Activated CD4-positive, alpha-beta T cell treated with anti-CD3 and anti-CD28 coated beads, Interleukin-2, amount 10 ng/mL, durations not matched to agents 24 days and 14 days (primary cell): Measurements from ENCODE around the gene FBXL17. TPM values are rescaled to one million over a fixed set of nuclear protein-coding genes. Genes with fewer than 3 reads are reported as not detected.

ENCODE experiments used
- DNase-seq: peaks from one replicate; pipeline ENCODE4 v3.0.0; 2022
- H3K27ac Mint-ChIP-seq: one replicate; pipeline ENCODE4 v1.8.0; 2022; ENCODE audit warnings: mild to moderate bottlenecking, mixed read lengths
- H3K27me3 Mint-ChIP-seq: one replicate; pipeline ENCODE4 v1.8.0; 2022; ENCODE audit warnings: mixed read lengths
- H3K36me3 Mint-ChIP-seq: one replicate; pipeline ENCODE4 v1.8.0; 2022; ENCODE audit warnings: low read depth, mild to moderate bottlenecking, mixed read lengths
- H3K4me1 Mint-ChIP-seq: one replicate; pipeline ENCODE4 v1.8.0; 2021; ENCODE audit warnings: mixed read lengths
- H3K4me3 Mint-ChIP-seq: one replicate; pipeline ENCODE4 v1.8.0; 2022; ENCODE audit warnings: mild to moderate bottlenecking, moderate library complexity, mixed read lengths
- H3K9me3 Mint-ChIP-seq: one replicate; pipeline ENCODE4 v1.8.0; 2021; ENCODE audit warnings: mixed read lengths
- intact Hi-C: fragments of 100-400 bp; cut with micrococcal nuclease; formaldehyde crosslinking; loops from one replicate; pipeline ENCODE4 v1.15.1; 2023
- total RNA-seq: library from RNA; stranded (reverse); gene quantifications from 2 replicates; pipeline ENCODE4 v1.2.3, GENCODE V29; 2022

FBXL17 gene
- total RNA-seq, 1 donor from 2014 or later = 7.5 TPM

DNA sequence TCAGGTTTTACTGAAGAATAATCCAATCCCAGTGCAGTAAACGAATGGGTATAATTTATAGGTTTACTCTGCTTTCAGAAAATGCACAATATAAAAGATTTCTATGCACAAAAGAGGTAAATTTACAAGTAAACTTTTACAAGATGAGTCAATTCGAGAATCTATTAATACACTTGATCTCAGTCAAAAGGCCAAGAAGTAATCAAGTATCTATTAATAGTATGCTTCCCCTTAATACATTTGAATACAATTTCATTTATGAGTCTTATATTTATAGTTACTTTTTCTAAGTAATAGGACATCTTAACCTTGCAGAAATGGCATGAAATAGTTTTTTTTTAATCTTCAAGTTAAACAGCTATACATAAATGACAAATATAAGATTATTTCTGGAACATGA, 355.9 kb downstream of the FBXL17 start:
- no peaks in the 10 kb centered on the region for H3K9me3 Mint-ChIP-seq
- no peak for DNase-seq
- no peaks in the 10 kb centered on the region for H3K4me1 Mint-ChIP-seq
- H3K36me3 Mint-ChIP-seq = no peaks in the 10 kb centered on the region
- intact Hi-C loops = no loop called here
- no peak overlapping the region for H3K27ac Mint-ChIP-seq
- H3K4me3 Mint-ChIP-seq = no peak overlapping the region
- no peaks in the 10 kb centered on the region for H3K27me3 Mint-ChIP-seq

DNA sequence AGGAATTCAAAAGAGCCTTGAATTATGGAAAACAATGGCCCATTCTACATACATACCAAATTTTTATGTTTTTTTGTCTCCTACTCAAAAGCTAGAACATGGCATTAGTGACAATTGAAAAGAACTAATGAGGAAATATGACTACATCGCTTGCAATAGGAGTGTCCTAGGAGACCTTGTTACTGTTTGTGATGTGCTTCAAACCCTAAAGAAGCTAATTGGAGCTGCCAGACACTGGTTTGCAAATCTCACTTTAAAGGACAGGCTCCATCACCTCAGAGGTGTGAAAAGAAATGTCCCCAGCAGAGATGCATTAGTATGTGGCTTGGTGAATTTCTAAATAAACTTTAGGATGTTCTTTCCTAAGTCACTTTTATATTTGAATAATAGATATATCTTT, 356.9 kb downstream of the FBXL17 start:
- intact Hi-C loops = no loop called here
- H3K36me3 Mint-ChIP-seq = no peaks in the 10 kb centered on the region
- no peak overlapping the region for H3K4me3 Mint-ChIP-seq
- H3K9me3 Mint-ChIP-seq = no peaks in the 10 kb centered on the region
- H3K27me3 Mint-ChIP-seq = no peaks in the 10 kb centered on the region
- DNase-seq = no peak
- no peaks in the 10 kb centered on the region for H3K4me1 Mint-ChIP-seq
- H3K27ac Mint-ChIP-seq = no peak overlapping the region

DNA sequence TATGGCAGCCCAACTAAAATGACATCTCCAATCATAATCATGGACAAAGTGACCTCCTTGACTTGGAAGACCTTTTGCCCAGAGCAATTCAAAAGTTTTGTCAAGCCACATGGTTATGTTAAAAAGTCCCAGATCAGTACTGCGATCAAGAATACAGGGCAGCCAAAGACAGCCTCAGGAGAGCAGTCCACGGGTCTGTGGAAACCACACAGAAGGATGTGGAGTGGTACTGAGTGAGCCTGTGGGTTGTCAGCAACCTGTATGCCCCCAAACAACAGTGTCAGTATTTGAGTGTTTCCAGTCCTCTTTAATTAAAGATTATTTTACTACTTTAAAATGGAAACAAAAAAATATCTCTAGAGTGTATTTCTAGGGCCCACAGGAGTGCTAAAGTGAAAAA, 365.8 kb downstream of the FBXL17 start:
- no peaks in the 10 kb centered on the region for H3K4me1 Mint-ChIP-seq
- no peaks in the 10 kb centered on the region for H3K9me3 Mint-ChIP-seq
- DNase-seq = no peak
- H3K36me3 Mint-ChIP-seq = no peaks in the 10 kb centered on the region
- H3K4me3 Mint-ChIP-seq = no peak overlapping the region
- intact Hi-C loops = no loop called here
- no peaks in the 10 kb centered on the region for H3K27me3 Mint-ChIP-seq
- no peak overlapping the region for H3K27ac Mint-ChIP-seq

DNA sequence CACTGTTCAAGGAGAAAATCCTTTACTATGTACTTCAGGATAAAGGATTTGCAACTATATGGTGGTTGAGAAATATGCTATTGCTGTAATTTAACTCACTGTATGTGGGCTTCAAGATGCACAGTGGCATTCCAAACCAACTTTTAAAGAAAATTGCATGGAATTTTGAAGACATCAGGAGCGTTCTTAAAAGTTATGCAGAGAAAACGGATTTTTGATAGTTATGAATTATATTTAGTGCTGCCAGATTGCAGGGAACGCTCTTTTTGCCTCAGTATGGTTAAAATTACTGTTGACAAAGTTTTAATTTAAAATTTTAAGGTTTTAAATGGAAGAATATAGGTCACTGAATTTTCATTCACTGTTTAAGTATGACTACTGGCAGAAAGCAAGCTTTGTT, 375.1 kb downstream of the FBXL17 start:
- H3K4me3 Mint-ChIP-seq = no peak overlapping the region
- no peaks in the 10 kb centered on the region for H3K9me3 Mint-ChIP-seq
- H3K4me1 Mint-ChIP-seq = peaks cover 13% of the 10 kb centered on the region
- H3K27ac Mint-ChIP-seq = no peak overlapping the region
- H3K36me3 Mint-ChIP-seq = no peaks in the 10 kb centered on the region
- DNase-seq = no peak
- no peaks in the 10 kb centered on the region for H3K27me3 Mint-ChIP-seq
- intact Hi-C loops = no loop called here

DNA sequence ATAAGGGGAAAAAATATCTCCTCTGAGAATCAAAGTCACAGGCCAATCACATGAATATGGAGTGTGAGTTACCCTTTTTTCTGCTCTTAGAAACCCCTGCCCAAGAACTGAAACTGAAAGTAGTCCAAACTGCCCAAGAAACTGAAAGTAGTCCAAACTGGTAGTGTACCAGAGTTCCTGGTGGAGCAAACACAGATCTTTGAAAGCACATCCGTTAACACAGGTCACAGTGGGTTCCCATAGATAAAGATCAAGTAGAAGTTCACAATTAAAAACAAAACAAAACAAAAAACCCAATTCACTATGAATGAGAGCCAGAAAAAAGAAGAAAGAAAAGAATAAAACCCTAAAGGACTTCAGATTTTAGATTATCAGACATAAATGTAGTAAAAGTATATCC, 378.7 kb downstream of the FBXL17 start:
- H3K27me3 Mint-ChIP-seq = peaks cover 1% of the 10 kb centered on the region
- H3K4me1 Mint-ChIP-seq = peaks cover 16% of the 10 kb centered on the region
- H3K9me3 Mint-ChIP-seq = peaks cover 3% of the 10 kb centered on the region
- peak overlapping the region; percentile 72 for H3K27ac Mint-ChIP-seq
- H3K4me3 Mint-ChIP-seq = peak overlapping the region; percentile 52
- intact Hi-C loops = loop anchor here (5.0 kb wide), 1 partner anchor 86 kb away; no protein-coding TSS in a partner anchor
- DNase-seq = peak; percentile 84
- H3K36me3 Mint-ChIP-seq = peaks cover 2% of the 10 kb centered on the region

DNA sequence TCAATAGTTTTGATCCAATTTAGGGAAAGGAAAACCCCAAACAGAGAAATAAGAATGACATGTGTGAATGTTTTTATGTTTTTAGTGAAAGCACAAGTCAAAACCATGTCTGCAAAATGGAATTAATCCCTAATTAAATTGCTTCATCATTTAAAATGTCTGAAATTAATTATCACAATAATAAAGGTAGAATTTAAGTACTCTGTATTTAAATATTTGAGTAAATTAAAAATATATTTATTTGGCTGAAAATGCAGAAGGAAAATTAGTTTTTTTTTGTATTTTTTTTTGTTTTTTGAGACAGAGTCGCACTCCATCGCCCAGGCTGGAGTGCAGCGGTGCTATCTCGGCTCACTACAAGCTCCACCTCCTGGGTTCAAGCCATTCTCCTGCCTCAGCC, 380.7 kb downstream of the FBXL17 start:
- Mint-ChIP-seq H3K4me1 (peaks cover 16% of the 10 kb centered on the region), H3K27me3 (peaks cover 1% of the 10 kb centered on the region), H3K4me3 (no peak overlapping the region), H3K27ac (no peak overlapping the region), H3K36me3 (peaks cover 2% of the 10 kb centered on the region), H3K9me3 (peaks cover 3% of the 10 kb centered on the region)
- intact Hi-C loops = loop anchor here (5.0 kb wide), 1 partner anchor 84 kb away; no protein-coding TSS in a partner anchor
- DNase-seq = no peak

DNA sequence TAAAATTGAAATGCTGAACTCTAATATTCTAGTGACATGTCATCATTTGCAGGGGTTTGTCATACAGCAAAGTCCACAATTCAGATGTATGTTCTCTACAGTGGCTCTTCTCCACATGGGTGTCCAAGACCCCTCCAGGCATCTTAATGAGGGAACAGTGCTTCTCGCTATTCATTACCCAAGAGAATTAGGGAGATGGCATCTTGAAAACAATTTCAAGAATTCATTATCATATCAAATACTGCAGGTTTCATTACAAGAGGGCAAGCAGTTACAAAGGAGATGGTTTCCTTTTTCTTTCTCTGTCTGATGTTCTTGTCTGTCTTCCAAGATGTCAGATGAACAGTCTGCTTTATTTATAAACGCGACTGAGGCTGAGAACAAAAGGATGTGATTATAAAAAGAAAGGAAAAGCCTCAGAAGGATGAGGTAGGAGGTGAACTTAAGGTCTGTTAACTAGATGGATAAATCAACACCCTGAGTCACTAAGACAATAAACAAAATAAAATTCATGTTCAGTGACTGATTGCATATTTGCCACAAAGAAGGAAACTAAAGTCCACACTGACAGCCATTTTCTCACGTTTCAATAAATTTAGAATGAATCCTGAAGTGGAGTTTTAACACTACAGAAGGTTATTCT, 384.4 kb downstream of the FBXL17 start:
- H3K36me3 Mint-ChIP-seq = peaks cover 2% of the 10 kb centered on the region
- no peak for DNase-seq
- H3K9me3 Mint-ChIP-seq = peaks cover 3% of the 10 kb centered on the region
- H3K4me3 Mint-ChIP-seq = no peak overlapping the region
- H3K4me1 Mint-ChIP-seq = peaks cover 5% of the 10 kb centered on the region
- no peak overlapping the region for H3K27ac Mint-ChIP-seq
- H3K27me3 Mint-ChIP-seq = peaks cover 1% of the 10 kb centered on the region
- intact Hi-C loops = no loop called here

DNA sequence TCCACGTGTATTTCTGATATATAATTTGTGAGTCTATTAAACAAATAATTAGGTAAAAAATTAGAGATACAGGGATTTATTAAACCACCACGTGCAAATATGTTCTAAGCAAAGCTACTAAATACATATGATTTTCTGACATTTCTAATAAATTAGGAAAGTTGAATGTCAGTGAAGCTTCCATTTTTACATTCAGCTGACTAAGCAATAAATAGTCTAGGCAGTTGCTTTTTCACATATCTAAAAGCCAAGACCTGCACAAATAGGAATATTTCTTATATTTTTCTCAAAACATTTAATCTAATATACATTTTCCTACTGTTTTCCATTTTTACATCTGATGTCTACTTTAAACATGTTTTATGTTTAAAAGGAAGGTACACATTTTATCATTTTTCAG, 388.6 kb downstream of the FBXL17 start:
- Mint-ChIP-seq H3K4me1 (peaks cover 5% of the 10 kb centered on the region), H3K27ac (no peak overlapping the region), H3K36me3 (no peaks in the 10 kb centered on the region), H3K4me3 (no peak overlapping the region), H3K27me3 (no peaks in the 10 kb centered on the region), H3K9me3 (no peaks in the 10 kb centered on the region)
- intact Hi-C loops = no loop called here
- no peak for DNase-seq

DNA sequence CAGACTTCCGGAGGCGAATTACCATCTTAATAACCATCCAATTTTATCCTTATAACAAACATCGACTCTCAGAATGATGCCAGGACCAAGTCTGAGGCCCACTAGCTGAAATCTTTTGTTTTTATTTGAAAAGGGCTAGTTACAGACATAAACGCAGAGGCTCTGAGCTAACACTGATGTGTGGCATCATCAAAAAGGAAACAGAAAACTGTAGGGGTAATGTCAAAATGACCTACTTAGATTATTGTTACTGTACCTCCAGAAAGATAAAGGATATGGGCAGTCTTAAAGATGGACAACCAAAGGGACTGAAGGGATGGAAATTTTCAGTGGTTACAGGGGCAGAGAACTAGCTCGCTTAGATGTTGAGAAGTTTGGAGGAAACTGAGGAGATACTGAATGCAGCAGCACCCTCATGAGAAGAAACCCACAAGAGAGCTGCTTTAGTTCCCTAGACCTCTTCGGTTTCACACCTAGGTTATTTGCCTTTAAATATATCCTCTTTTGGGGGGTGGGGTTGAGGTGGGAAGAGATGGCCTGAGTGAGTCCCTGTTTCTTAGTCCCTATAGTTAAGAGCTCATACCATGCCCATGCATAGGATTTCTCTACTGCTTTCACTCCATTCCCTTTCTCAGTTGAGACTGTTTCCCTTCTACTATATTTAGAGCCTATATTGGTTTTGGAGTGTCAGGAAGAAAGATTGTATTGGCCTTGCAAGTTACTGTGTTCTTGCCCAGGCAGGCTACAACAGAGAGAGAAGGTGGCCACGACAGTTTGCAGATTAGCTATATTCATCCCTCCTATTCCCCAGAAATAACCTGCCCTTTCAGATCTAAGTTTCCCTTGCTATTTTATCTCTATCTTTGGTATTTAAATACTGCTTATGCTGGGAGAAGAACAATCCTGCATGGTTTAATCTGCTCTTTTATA, 390.8 kb downstream of the FBXL17 start:
- intact Hi-C loops = no loop called here
- Mint-ChIP-seq H3K4me1 (peaks cover 5% of the 10 kb centered on the region), H3K9me3 (no peaks in the 10 kb centered on the region), H3K36me3 (no peaks in the 10 kb centered on the region), H3K4me3 (no peak overlapping the region), H3K27me3 (no peaks in the 10 kb centered on the region), H3K27ac (no peak overlapping the region)
- DNase-seq = no peak

DNA sequence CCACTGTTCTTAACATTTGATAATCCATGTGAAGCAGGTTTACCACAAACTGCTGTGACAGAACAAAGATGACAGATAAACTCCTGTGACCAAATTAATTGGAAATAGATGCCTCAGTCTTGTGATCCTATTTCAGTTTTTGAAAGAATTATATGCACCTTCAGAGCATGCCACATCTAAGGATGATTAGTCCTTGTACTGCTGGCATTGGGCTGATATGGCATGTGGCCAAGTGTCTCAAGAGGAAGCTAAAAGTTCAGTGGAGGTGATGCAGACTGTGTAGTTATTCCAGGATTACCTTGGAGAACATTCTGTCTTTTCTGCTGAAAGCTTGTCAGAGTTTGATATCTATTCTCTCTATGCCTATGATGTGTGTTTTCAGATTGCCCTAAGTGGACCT, 396.8 kb downstream of the FBXL17 start:
- peaks cover 10% of the 10 kb centered on the region for H3K4me1 Mint-ChIP-seq
- H3K9me3 Mint-ChIP-seq = no peaks in the 10 kb centered on the region
- no peak overlapping the region for H3K27ac Mint-ChIP-seq
- DNase-seq = no peak
- intact Hi-C loops = no loop called here
- no peaks in the 10 kb centered on the region for H3K27me3 Mint-ChIP-seq
- no peaks in the 10 kb centered on the region for H3K36me3 Mint-ChIP-seq
- H3K4me3 Mint-ChIP-seq = no peak overlapping the region

DNA sequence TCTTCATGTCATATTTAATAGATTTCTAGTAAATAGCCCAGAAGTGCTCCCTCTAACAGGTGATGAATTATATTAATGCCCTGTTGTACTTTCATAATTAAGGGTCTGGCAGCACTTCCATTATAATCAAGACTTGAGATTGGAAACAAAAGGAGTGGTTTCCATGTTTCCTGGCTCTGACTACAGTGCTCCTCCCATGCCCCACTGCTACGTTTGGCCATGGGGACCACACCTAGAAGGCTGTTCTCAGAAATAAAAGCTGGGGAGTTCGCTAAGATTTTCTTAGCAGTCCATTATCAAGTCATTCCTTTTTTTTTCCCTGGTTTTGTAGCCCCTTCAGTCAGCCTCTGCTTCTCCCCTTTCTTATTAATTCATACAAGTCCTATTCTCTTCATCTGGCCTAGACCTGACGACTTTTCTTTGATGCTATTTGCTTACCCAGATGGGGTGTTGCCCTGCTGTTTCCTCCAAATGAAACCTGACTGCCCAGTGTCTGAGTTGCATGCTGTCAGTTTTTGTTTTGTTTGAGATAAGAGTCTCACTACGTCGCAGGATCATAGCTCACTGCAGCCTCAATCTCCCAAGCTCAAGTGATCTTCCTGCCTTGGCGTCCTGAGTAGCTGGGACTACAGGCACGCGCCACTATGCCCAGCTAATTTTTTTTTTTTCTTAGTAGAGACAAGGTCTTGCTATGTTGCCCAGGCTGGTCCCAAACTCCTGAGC, 399.0 kb downstream of the FBXL17 start:
- H3K27ac Mint-ChIP-seq = no peak overlapping the region
- peaks cover 13% of the 10 kb centered on the region for H3K4me1 Mint-ChIP-seq
- H3K36me3 Mint-ChIP-seq = no peaks in the 10 kb centered on the region
- DNase-seq = no peak
- H3K27me3 Mint-ChIP-seq = no peaks in the 10 kb centered on the region
- no peaks in the 10 kb centered on the region for H3K9me3 Mint-ChIP-seq
- intact Hi-C loops = no loop called here
- H3K4me3 Mint-ChIP-seq = no peak overlapping the region

DNA sequence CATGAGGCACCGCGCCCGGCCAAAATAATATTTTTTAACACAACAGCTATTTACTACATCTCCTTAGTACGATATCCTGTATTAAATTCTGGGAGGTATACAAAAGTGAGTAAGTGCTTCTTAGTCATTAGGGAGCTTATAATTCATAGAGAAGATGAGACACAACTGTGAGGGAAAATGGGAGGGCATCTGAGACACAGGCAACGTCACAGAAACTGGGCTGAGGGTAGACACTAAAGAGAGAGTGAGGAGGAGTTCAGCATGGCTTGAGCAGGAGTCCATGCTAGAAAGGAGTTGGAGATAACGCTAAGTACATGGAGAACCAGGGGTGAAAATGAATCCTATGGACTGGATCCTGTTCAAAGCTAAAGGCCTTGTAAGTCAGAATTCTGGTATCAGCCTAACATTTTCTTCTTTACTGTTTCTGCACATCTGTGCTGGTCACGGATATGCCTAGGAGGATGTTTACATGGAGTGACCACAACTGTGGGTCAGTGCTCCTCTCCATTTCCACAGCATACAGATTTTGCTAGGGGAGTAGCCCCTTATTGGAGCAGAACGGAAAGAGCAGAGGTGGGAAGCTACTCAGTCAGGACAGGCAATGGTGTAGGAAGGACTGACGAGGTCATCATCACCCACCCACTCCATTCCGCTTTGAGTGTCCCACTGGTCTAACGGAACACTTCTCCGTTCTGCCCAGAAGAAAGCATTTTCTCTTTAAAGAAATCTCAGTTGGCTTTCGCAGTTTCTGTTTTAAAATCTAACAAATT, 400.8 kb downstream of the FBXL17 start:
- no peak overlapping the region for H3K27ac Mint-ChIP-seq
- DNase-seq = no peak
- H3K4me1 Mint-ChIP-seq = peaks cover 18% of the 10 kb centered on the region
- no peaks in the 10 kb centered on the region for H3K27me3 Mint-ChIP-seq
- no peaks in the 10 kb centered on the region for H3K36me3 Mint-ChIP-seq
- no peak overlapping the region for H3K4me3 Mint-ChIP-seq
- no peaks in the 10 kb centered on the region for H3K9me3 Mint-ChIP-seq
- intact Hi-C loops = no loop called here

DNA sequence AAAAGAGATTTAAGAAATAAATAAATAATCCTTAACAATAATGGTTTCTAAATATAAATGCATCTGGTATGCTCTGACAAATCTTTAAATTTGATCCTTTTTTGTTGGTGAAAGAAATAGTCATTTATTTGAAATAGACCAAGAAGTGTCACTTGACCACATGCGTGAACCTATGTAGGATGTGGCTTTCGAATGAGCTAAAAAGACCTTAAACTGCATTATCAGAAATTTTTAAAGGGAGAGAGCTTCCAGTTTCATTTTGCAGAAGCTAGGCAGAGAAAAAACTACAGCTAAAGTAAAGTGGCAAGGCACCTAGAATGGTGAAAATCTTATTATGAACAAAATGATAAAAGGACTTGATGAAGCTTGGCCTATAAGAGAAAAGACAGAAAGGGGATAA, 402.0 kb downstream of the FBXL17 start:
- peaks cover 15% of the 10 kb centered on the region for H3K4me1 Mint-ChIP-seq
- H3K36me3 Mint-ChIP-seq = no peaks in the 10 kb centered on the region
- no peaks in the 10 kb centered on the region for H3K9me3 Mint-ChIP-seq
- intact Hi-C loops = no loop called here
- no peak overlapping the region for H3K4me3 Mint-ChIP-seq
- H3K27ac Mint-ChIP-seq = no peak overlapping the region
- no peak for DNase-seq
- no peaks in the 10 kb centered on the region for H3K27me3 Mint-ChIP-seq
